Measurements from ENCODE around the gene HDAC4. TPM values are rescaled to one million over a fixed set of nuclear protein-coding genes. Genes with fewer than 3 reads are reported as not detected.

HDAC4 gene
- total and polyA plus RNA-seq, 2 experiments from 2014 or later, result 9.3 to 10.8 TPM

GRCh38 chr2:239141021-239141760 lies 259.6 kb downstream of the HDAC4 start:
- H3K79me2 ChIP-seq, result no peaks in the 10 kb centered on the region
- no peak overlapping the region for H3K4me2 ChIP-seq
- H3K9me2 ChIP-seq (replicated peaks; ENCODE audit: insufficient read depth), result no peaks in the 10 kb centered on the region
- DNase-seq (ENCODE audit: low spot score), result no peak
- H3K9me3 ChIP-seq (ENCODE audit: low read depth), result no peaks in the 10 kb centered on the region
- no peak overlapping the region for H3K27ac ChIP-seq
- no peaks in the 10 kb centered on the region for H3K4me1 ChIP-seq (ENCODE audit: insufficient read depth)
- TF ChIP-seq EZH2 (IDR thresholded peaks at IDR 0.05; ENCODE audit: borderline replicate concordance), result no peak
- no peak for TF ChIP-seq CTCF (IDR thresholded peaks at IDR 0.05; ENCODE audit: poor library complexity)
- TF ChIP-seq EZH2phosphoT487 (IDR thresholded peaks at IDR 0.05; ENCODE audit: low read depth, severe bottlenecking, unreplicated experiment), result no peak
- no peaks in the 10 kb centered on the region for H4K20me1 ChIP-seq (ENCODE audit: insufficient read depth, poor library complexity, severe bottlenecking)
- H3K4me3 ChIP-seq, result no peak overlapping the region
- H3K27me3 ChIP-seq, result no peaks in the 10 kb centered on the region
- H2AFZ ChIP-seq, result no peak overlapping the region
- 96% methylated on average over 14 of the region's 14 CpGs for WGBS (ENCODE audit: low lambda C conversion rate, missing lambda C conversion rate)
- H3K36me3 ChIP-seq (replicated peaks; ENCODE audit: insufficient read depth, low read depth), result no peaks in the 10 kb centered on the region

- no peaks in the 10 kb centered on the region for H3K36me3 ChIP-seq (replicated peaks; ENCODE audit: insufficient read depth, low read depth)
- 94% methylated on average over 23 of the region's 23 CpGs for WGBS (ENCODE audit: low lambda C conversion rate, missing lambda C conversion rate)
- H3K4me2 ChIP-seq, result no peak overlapping the region
These were observed 260.3 kb downstream of the HDAC4 start for GRCh38 chr2:239140346-239141020.

GRCh38 chr2:239139566-239139965 lies 261.3 kb downstream of the HDAC4 start:
- H3K36me3 ChIP-seq (replicated peaks; ENCODE audit: insufficient read depth, low read depth), result no peaks in the 10 kb centered on the region
- H3K4me3 ChIP-seq, result no peak overlapping the region
- WGBS (ENCODE audit: low lambda C conversion rate, missing lambda C conversion rate), result 99% methylated on average over 29 of the region's 29 CpGs
- H3K4me2 ChIP-seq, result no peak overlapping the region
- H4K20me1 ChIP-seq (ENCODE audit: insufficient read depth, poor library complexity, severe bottlenecking), result no peaks in the 10 kb centered on the region
- no peaks in the 10 kb centered on the region for H3K4me1 ChIP-seq (ENCODE audit: insufficient read depth)
- TF ChIP-seq CTCF (IDR thresholded peaks at IDR 0.05; ENCODE audit: poor library complexity) (no peak), EZH2 (IDR thresholded peaks at IDR 0.05; ENCODE audit: borderline replicate concordance) (no peak), EZH2phosphoT487 (IDR thresholded peaks at IDR 0.05; ENCODE audit: low read depth, severe bottlenecking, unreplicated experiment) (no peak)
- DNase-seq (ENCODE audit: low spot score), result no peak
- H3K79me2 ChIP-seq, result no peaks in the 10 kb centered on the region
- H3K9me3 ChIP-seq (ENCODE audit: low read depth), result no peaks in the 10 kb centered on the region
- no peaks in the 10 kb centered on the region for H3K9me2 ChIP-seq (replicated peaks; ENCODE audit: insufficient read depth)
- H3K27ac ChIP-seq, result no peak overlapping the region
- H3K27me3 ChIP-seq, result no peaks in the 10 kb centered on the region
- H2AFZ ChIP-seq, result no peak overlapping the region

More at GRCh38 chr2:239140346-239141020, 260.3 kb downstream of the HDAC4 start:
- Histone ChIP-seq H3K27me3 (no peaks in the 10 kb centered on the region), H2AFZ (no peak overlapping the region), H4K20me1 (ENCODE audit: insufficient read depth, poor library complexity, severe bottlenecking) (no peaks in the 10 kb centered on the region), H3K9me2 (replicated peaks; ENCODE audit: insufficient read depth) (no peaks in the 10 kb centered on the region), H3K27ac (no peak overlapping the region), H3K4me1 (ENCODE audit: insufficient read depth) (no peaks in the 10 kb centered on the region), H3K79me2 (no peaks in the 10 kb centered on the region), H3K4me3 (no peak overlapping the region), H3K9me3 (ENCODE audit: low read depth) (no peaks in the 10 kb centered on the region)
- DNase-seq (ENCODE audit: low spot score), result no peak
- TF ChIP-seq EZH2phosphoT487 (IDR thresholded peaks at IDR 0.05; ENCODE audit: low read depth, severe bottlenecking, unreplicated experiment) (no peak), EZH2 (IDR thresholded peaks at IDR 0.05; ENCODE audit: borderline replicate concordance) (no peak), CTCF (IDR thresholded peaks at IDR 0.05; ENCODE audit: poor library complexity) (no peak)
